ENCODE data around the gene KRCC1.

The KRCC1 gene

DNA sequence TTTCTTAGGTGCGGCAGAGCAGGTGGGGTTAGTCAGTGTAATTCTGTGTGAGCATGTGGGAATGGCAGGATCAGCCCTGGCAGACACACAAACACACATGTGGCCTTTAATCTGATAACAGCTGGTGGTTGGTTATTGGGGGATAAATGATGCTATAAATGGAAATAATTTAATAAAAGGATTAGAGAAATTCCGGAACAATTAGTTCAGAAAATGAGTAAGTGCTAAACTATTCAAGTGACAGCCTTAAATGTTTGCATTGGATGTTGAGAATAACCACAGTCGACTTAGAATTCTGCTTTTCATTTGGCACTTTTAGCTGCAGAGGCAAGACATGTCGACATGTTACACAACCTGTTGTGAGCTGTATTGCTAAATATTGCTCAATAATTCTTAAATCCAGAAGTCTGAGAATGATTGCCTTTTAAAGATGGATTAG is 19.3 kb upstream of the KRCC1 start:
- Histone ChIP-seq H4K20me1 (ENCODE audit: control insufficient read depth, insufficient read depth, low read depth, low read length) (no peaks in the 10 kb centered on the region), H3F3A (ENCODE audit: control insufficient read depth, insufficient read depth) (no peaks in the 10 kb centered on the region), H3K4me2 (ENCODE audit: low read length) (no peak overlapping the region), H3K9me2 (replicated peaks; ENCODE audit: control insufficient read depth, low read length) (no peaks in the 10 kb centered on the region), H3K4me3 (ENCODE audit: low read length) (no peak overlapping the region), H3K9me3 (ENCODE audit: control insufficient read depth, insufficient read depth, low read length) (no peaks in the 10 kb centered on the region), H3K27ac (ENCODE audit: low read depth, low read length) (no peak overlapping the region), H3K27me3 (ENCODE audit: control insufficient read depth, low read length) (0 out of 2 replicates have a peak, but pooled peaks cover 2% of the 10 kb centered on the region), H3K36me3 (ENCODE audit: control insufficient read depth, low read length) (no peaks in the 10 kb centered on the region), H3K4me1 (ENCODE audit: control insufficient read depth, low read length) (no peaks in the 10 kb centered on the region), H3K79me2 (ENCODE audit: control insufficient read depth, low read length) (no peaks in the 10 kb centered on the region)
- TF ChIP-seq, protein P1, sequence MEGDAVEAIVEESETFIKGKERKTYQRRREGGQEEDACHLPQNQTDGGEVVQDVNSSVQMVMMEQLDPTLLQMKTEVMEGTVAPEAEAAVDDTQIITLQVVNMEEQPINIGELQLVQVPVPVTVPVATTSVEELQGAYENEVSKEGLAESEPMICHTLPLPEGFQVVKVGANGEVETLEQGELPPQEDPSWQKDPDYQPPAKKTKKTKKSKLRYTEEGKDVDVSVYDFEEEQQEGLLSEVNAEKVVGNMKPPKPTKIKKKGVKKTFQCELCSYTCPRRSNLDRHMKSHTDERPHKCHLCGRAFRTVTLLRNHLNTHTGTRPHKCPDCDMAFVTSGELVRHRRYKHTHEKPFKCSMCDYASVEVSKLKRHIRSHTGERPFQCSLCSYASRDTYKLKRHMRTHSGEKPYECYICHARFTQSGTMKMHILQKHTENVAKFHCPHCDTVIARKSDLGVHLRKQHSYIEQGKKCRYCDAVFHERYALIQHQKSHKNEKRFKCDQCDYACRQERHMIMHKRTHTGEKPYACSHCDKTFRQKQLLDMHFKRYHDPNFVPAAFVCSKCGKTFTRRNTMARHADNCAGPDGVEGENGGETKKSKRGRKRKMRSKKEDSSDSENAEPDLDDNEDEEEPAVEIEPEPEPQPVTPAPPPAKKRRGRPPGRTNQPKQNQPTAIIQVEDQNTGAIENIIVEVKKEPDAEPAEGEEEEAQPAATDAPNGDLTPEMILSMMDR (IDR thresholded peaks at IDR 0.05; ENCODE audit: low read depth, low read length, poor library complexity, severe bottlenecking), result no peak
- TF ChIP-seq EZH2phosphoT487 (IDR thresholded peaks at IDR 0.05; ENCODE audit: borderline replicate concordance, low read length), result no peak

DNA sequence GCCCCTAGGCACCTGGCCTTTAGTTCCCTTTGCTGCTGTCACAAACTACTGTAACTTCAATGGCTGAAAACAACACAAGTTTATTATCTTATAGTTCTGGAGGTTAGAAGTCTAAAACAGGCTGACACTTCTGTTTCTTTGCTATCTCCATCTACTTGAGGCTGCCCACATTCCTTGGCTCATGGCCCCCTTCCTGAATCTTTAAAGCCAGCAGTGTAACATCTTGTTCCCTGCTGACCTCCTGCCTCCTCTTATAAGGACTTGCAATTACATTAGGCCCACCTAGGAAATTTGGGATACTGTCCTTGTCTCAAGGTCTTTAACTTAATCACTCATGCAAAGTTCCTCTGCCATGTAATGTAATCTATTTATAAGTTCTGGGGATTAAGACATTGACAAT is 18.6 kb upstream of the KRCC1 start:
- H3K79me2 ChIP-seq (ENCODE audit: control insufficient read depth, low read length), result no peaks in the 10 kb centered on the region
- no peak overlapping the region for H3K4me3 ChIP-seq (ENCODE audit: low read length)
- no peaks in the 10 kb centered on the region for H3K9me2 ChIP-seq (replicated peaks; ENCODE audit: control insufficient read depth, low read length)
- H4K20me1 ChIP-seq (ENCODE audit: control insufficient read depth, insufficient read depth, low read depth, low read length), result no peaks in the 10 kb centered on the region
- H3K36me3 ChIP-seq (ENCODE audit: control insufficient read depth, low read length), result no peaks in the 10 kb centered on the region
- no peaks in the 10 kb centered on the region for H3F3A ChIP-seq (ENCODE audit: control insufficient read depth, insufficient read depth)
- no peaks in the 10 kb centered on the region for H3K4me1 ChIP-seq (ENCODE audit: control insufficient read depth, low read length)
- TF ChIP-seq EZH2phosphoT487 (IDR thresholded peaks at IDR 0.05; ENCODE audit: borderline replicate concordance, low read length), result no peak
- H3K27me3 ChIP-seq (ENCODE audit: control insufficient read depth, low read length), result 0 out of 2 replicates have a peak, but pooled peaks cover 2% of the 10 kb centered on the region
- H3K9me3 ChIP-seq (ENCODE audit: control insufficient read depth, insufficient read depth, low read length), result no peaks in the 10 kb centered on the region
- no peak overlapping the region for H3K4me2 ChIP-seq (ENCODE audit: low read length)
- no peak overlapping the region for H3K27ac ChIP-seq (ENCODE audit: low read depth, low read length)

DNA sequence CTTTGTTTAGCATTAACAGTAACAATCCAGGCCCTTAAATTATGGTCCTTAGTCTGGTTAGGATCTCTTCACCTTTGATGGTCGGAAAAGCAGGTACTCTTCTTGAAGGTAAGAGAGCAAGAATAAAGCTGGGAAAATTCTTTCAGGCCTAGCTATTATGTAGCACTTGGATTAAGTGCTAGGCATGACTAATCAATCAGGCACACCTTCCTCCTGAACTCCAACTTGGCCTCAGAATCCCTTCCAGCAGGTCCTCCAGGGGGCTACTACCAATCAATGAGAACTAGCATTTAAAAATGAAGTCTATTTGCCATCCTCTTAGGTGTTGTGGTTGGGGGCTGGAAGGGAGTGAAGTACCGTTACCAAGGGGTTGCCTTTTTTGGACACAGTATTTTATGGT is 15.8 kb upstream of the KRCC1 start:
- Histone ChIP-seq H3K4me2 (ENCODE audit: low read length) (no peak overlapping the region), H3K36me3 (ENCODE audit: control insufficient read depth, low read length) (no peaks in the 10 kb centered on the region), H3K9me3 (ENCODE audit: control insufficient read depth, insufficient read depth, low read length) (no peaks in the 10 kb centered on the region), H4K20me1 (ENCODE audit: control insufficient read depth, insufficient read depth, low read depth, low read length) (no peaks in the 10 kb centered on the region), H3K4me1 (ENCODE audit: control insufficient read depth, low read length) (no peaks in the 10 kb centered on the region), H3K79me2 (ENCODE audit: control insufficient read depth, low read length) (no peaks in the 10 kb centered on the region), H3F3A (ENCODE audit: control insufficient read depth, insufficient read depth) (no peaks in the 10 kb centered on the region), H3K4me3 (ENCODE audit: low read length) (no peak overlapping the region), H3K27me3 (ENCODE audit: control insufficient read depth, low read length) (0 out of 2 replicates have a peak, but pooled peaks cover 2% of the 10 kb centered on the region), H3K9me2 (replicated peaks; ENCODE audit: control insufficient read depth, low read length) (no peaks in the 10 kb centered on the region), H3K27ac (ENCODE audit: low read depth, low read length) (no peak overlapping the region)
- TF ChIP-seq, protein P1 (IDR thresholded peaks at IDR 0.05; ENCODE audit: low read depth, low read length, poor library complexity, severe bottlenecking), result no peak
- TF ChIP-seq EZH2phosphoT487 (IDR thresholded peaks at IDR 0.05; ENCODE audit: borderline replicate concordance, low read length), result no peak

DNA sequence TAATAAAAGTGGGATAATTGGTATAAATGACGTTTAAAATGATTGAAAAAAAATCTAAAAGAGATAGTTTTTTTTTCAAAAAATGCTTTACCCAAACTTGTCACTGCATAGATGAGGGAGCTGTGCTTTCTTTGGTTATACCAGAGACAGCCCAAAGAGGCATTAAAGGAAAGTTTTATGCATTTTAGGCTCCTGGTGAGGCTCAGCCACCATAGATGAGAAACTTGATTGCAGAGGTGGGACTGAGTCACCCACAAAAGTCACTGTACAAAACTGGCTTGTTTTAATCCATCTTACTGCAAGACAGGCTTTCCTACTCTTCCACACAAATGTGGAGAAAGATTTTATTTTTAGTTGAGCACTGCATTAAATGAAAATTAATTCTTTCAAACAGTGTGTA is 14.5 kb upstream of the KRCC1 start:
- Histone ChIP-seq H3K9me2 (replicated peaks; ENCODE audit: control insufficient read depth, low read length) (no peaks in the 10 kb centered on the region), H3K4me3 (ENCODE audit: low read length) (no peak overlapping the region), H3F3A (ENCODE audit: control insufficient read depth, insufficient read depth) (no peaks in the 10 kb centered on the region), H3K27me3 (ENCODE audit: control insufficient read depth, low read length) (0 out of 2 replicates have a peak, but pooled peaks cover 2% of the 10 kb centered on the region), H3K27ac (ENCODE audit: low read depth, low read length) (no peak overlapping the region), H3K79me2 (ENCODE audit: control insufficient read depth, low read length) (no peaks in the 10 kb centered on the region), H3K4me1 (ENCODE audit: control insufficient read depth, low read length) (no peaks in the 10 kb centered on the region), H3K4me2 (ENCODE audit: low read length) (no peak overlapping the region), H4K20me1 (ENCODE audit: control insufficient read depth, insufficient read depth, low read depth, low read length) (no peaks in the 10 kb centered on the region), H3K9me3 (ENCODE audit: control insufficient read depth, insufficient read depth, low read length) (no peaks in the 10 kb centered on the region), H3K36me3 (ENCODE audit: control insufficient read depth, low read length) (no peaks in the 10 kb centered on the region)
- TF ChIP-seq EZH2phosphoT487 (IDR thresholded peaks at IDR 0.05; ENCODE audit: borderline replicate concordance, low read length), result no peak
- TF ChIP-seq, protein P1 (IDR thresholded peaks at IDR 0.05; ENCODE audit: low read depth, low read length, poor library complexity, severe bottlenecking), result no peak
